Mesothelial cell of epicardium (in vitro differentiated cells): Measurements from ENCODE around the gene NAPEPLD. TPM values are rescaled to one million over a fixed set of nuclear protein-coding genes. Genes with fewer than 3 reads are reported as not detected.

Source experiments
- DNase-seq, 2 experiments: peaks; one replicate each; pipeline ENCODE4 v3.0.0; 2021; ENCODE audit warnings: low spot score in 2 of 2; ENCODE audit not compliant: unreplicated experiment in 2 of 2
- H3K27ac Mint-ChIP-seq: 2 replicates; pipeline ENCODE4 v1.8.0; 2021; ENCODE audit warnings: mixed read lengths
- H3K27me3 Mint-ChIP-seq: 2 replicates; pipeline ENCODE4 v1.8.0; 2021; ENCODE audit warnings: low read depth, mixed read lengths
- H3K36me3 Mint-ChIP-seq: 2 replicates; pipeline ENCODE4 v1.8.0; 2021; ENCODE audit warnings: mixed read lengths
- H3K4me1 Mint-ChIP-seq: 2 replicates; pipeline ENCODE4 v1.8.0; 2021; ENCODE audit warnings: mixed read lengths
- H3K4me3 Mint-ChIP-seq: 2 replicates; pipeline ENCODE4 v1.8.0; 2021; ENCODE audit warnings: mild to moderate bottlenecking, moderate library complexity, mixed read lengths
- H3K9me3 Mint-ChIP-seq: 2 replicates; pipeline ENCODE4 v1.8.0; 2021; ENCODE audit warnings: mixed read lengths
- CTCF ChIP-seq: fragments of 200-600 bp; sonication (generic); IDR thresholded peaks from one replicate; pipeline ENCODE4 v1.5.0; 2021; ENCODE audit warnings: antibody characterized with exemption; ENCODE audit not compliant: unreplicated experiment
- total RNA-seq: library from RNA; stranded (reverse); gene quantifications from 3 replicates; pipeline ENCODE4 v1.2.1, GENCODE V29; 2021

NAPEPLD gene
- total RNA-seq, 1 donor from 2014 or later: 17.5 TPM

DNA sequence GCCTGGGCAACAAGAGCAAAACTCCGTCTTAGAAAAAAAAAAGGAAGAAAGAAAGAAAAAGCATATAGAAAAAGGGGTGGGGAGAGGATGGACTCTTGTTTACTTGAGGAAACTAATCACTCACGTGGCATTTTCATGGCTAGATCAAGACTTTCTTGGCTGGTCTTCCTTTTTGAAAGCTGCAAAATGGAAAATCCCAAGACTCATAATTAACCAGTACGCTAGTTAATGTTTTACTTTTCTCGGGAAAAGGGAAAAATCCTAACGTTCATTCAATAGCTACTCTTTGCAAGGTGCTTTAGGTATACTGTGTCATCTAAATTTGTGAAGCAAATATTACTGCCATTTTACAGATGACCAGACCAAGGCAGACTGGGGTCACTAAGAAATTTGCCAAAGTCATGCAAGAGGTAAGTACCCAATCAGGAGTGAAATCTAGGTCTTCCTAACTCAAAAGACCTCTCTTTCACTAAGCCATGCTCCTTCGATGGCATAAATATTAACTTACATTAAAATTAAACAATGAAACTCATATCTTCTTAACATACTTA lies 24.4 kb downstream of the NAPEPLD start:
- no peak overlapping the region for H3K4me3 Mint-ChIP-seq

DNA sequence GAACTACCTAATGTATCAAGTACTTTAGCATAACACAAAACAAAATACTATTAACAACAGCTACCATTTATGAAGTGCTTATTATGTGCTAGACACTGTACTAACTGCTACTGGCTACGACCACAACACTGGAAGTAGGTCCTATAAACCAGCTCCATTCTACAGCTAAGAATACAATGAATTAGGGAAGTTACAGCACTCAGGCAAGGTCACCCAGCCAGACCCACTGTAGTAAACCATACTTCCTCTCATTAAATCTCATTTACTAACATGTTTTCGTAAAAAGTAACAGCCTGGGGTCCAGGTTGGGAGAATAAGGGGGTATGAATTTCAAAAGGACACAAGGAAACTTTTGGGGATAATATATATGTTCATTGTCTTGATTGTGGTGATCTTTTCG lies 25.4 kb downstream of the NAPEPLD start:
- H3K27me3 Mint-ChIP-seq: no peaks in the 10 kb centered on the region
- DNase-seq: no peak
- H3K4me1 Mint-ChIP-seq: no peaks in the 10 kb centered on the region
- no peak overlapping the region for H3K27ac Mint-ChIP-seq
- no peak for TF ChIP-seq CTCF
- H3K9me3 Mint-ChIP-seq: no peaks in the 10 kb centered on the region
- no peak overlapping the region for H3K4me3 Mint-ChIP-seq
- peaks cover 42% of the 10 kb centered on the region for H3K36me3 Mint-ChIP-seq

More for the DNA sequence above, 24.4 kb downstream of the NAPEPLD start:
- DNase-seq: no peak
- no peak for TF ChIP-seq CTCF
- Mint-ChIP-seq H3K4me1 (no peaks in the 10 kb centered on the region), H3K27me3 (no peaks in the 10 kb centered on the region), H3K36me3 (peaks cover 40% of the 10 kb centered on the region), H3K9me3 (no peaks in the 10 kb centered on the region), H3K27ac (no peak overlapping the region)

GRCh38 chr7:103121641-103122040 lies 27.3 kb downstream of the NAPEPLD start:
- Mint-ChIP-seq H3K36me3 (peaks cover 27% of the 10 kb centered on the region), H3K4me3 (no peak overlapping the region), H3K4me1 (no peaks in the 10 kb centered on the region), H3K9me3 (no peaks in the 10 kb centered on the region), H3K27me3 (no peaks in the 10 kb centered on the region), H3K27ac (no peak overlapping the region)
- no peak for DNase-seq
- no peak for TF ChIP-seq CTCF

DNA sequence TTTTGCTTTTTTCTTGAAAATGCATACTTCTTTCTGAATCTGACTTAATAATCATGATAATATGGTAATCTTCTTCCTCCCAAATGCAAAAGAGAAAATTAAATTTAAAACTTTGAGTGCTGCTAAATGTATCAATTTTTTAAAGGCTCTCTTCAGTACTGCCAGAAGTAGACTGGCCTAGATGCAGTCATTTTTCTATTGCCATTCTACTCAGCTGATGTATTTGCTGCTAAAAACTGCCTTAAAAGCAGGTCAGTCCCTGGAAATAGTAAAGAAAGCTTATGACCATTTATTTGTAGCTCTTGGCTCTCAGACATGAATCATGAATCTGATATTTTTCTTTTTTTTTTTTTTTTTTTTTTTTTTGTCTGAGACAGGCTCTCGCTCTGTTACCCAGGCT lies 28.5 kb downstream of the NAPEPLD start:
- H3K4me3 Mint-ChIP-seq: no peak overlapping the region
- peaks cover 21% of the 10 kb centered on the region for H3K36me3 Mint-ChIP-seq
- TF ChIP-seq CTCF: no peak
- H3K27me3 Mint-ChIP-seq: no peaks in the 10 kb centered on the region
- H3K9me3 Mint-ChIP-seq: no peaks in the 10 kb centered on the region
- H3K27ac Mint-ChIP-seq: no peak overlapping the region
- DNase-seq: no peak
- H3K4me1 Mint-ChIP-seq: no peaks in the 10 kb centered on the region

GRCh38 chr7:103119791-103120291 lies 29.1 kb downstream of the NAPEPLD start:
- peaks cover 21% of the 10 kb centered on the region for H3K36me3 Mint-ChIP-seq
- no peak overlapping the region for H3K4me3 Mint-ChIP-seq
- H3K27ac Mint-ChIP-seq: no peak overlapping the region
- DNase-seq: no peak
- H3K4me1 Mint-ChIP-seq: no peaks in the 10 kb centered on the region
- H3K9me3 Mint-ChIP-seq: no peaks in the 10 kb centered on the region
- H3K27me3 Mint-ChIP-seq: no peaks in the 10 kb centered on the region
- TF ChIP-seq CTCF: no peak

GRCh38 chr7:103117465-103117864 lies 31.4 kb downstream of the NAPEPLD start:
- H3K27me3 Mint-ChIP-seq: no peaks in the 10 kb centered on the region
- peaks cover 26% of the 10 kb centered on the region for H3K36me3 Mint-ChIP-seq
- DNase-seq: no peak
- H3K4me1 Mint-ChIP-seq: no peaks in the 10 kb centered on the region
- no peak for TF ChIP-seq CTCF
- H3K27ac Mint-ChIP-seq: no peak overlapping the region
- no peak overlapping the region for H3K4me3 Mint-ChIP-seq
- H3K9me3 Mint-ChIP-seq: peaks cover 2% of the 10 kb centered on the region
